Measurements from ENCODE around the gene RCHY1.

GRCh38 chr4:75499900-75500299 lies 14.3 kb downstream of the RCHY1 start:
- TF ChIP-seq CTCF (IDR thresholded peaks at IDR 0.05 in 4 of 5, conservative IDR thresholded peaks at IDR 0.05 in 1 of 5): no peak
- TF ChIP-seq POLR2A (IDR thresholded peaks at IDR 0.05): no peak
